ENCODE results near the gene COA7.

The COA7 gene

GRCh38 chr1:52677076-52677806 lies 20.9 kb downstream of the COA7 start:
- no peak for TF ChIP-seq CTCF (IDR thresholded peaks at IDR 0.05)
- TF ChIP-seq ZFX (IDR thresholded peaks at IDR 0.05; ENCODE audit: borderline replicate concordance) = no peak
- no peak overlapping the region for H3K27ac ChIP-seq

- TF ChIP-seq ZFX (IDR thresholded peaks at IDR 0.05; ENCODE audit: borderline replicate concordance) (no peak), CTCF (IDR thresholded peaks at IDR 0.05) (no peak)
- H3K27ac ChIP-seq = no peak overlapping the region
Measured at GRCh38 chr1:52676249-52676903, 21.8 kb downstream of the COA7 start.

- no peak overlapping the region for H3K27ac ChIP-seq
Measured at GRCh38 chr1:52674497-52675384, 23.4 kb downstream of the COA7 start.

GRCh38 chr1:52673513-52673912 lies 24.6 kb downstream of the COA7 start:
- H3K27ac ChIP-seq = no peak overlapping the region
- TF ChIP-seq CTCF (IDR thresholded peaks at IDR 0.05) (no peak), ZFX (IDR thresholded peaks at IDR 0.05; ENCODE audit: borderline replicate concordance) (no peak)

More at GRCh38 chr1:52674497-52675384, 23.4 kb downstream of the COA7 start:
- no peak for TF ChIP-seq ZFX (IDR thresholded peaks at IDR 0.05; ENCODE audit: borderline replicate concordance)
- TF ChIP-seq CTCF (IDR thresholded peaks at IDR 0.05) = no peak

GRCh38 chr1:52672946-52673345 lies 25.2 kb downstream of the COA7 start:
- no peak overlapping the region for H3K27ac ChIP-seq
- TF ChIP-seq ZFX (IDR thresholded peaks at IDR 0.05; ENCODE audit: borderline replicate concordance) = no peak
- no peak for TF ChIP-seq CTCF (IDR thresholded peaks at IDR 0.05)

- no peak overlapping the region for H3K27ac ChIP-seq
- TF ChIP-seq ZFX (IDR thresholded peaks at IDR 0.05; ENCODE audit: borderline replicate concordance) (no peak), CTCF (IDR thresholded peaks at IDR 0.05) (no peak)
Measured at GRCh38 chr1:52670604-52671003, 27.5 kb downstream of the COA7 start.
